ENCODE data around the gene RNASE8.

Gene RNASE8

GRCh38 chr14:21092273-21093011 lies 34.8 kb downstream of the RNASE8 start:
- peak; percentile 52 for DNase-seq (ENCODE audit: low read depth)

- DNase-seq (ENCODE audit: low read depth): no peak
These were observed 35.4 kb downstream of the RNASE8 start for GRCh38 chr14:21093018-21093417.

- DNase-seq (ENCODE audit: low read depth): no peak
These were observed 36.4 kb downstream of the RNASE8 start for GRCh38 chr14:21093769-21094681.

GRCh38 chr14:21095430-21096205 lies 38.0 kb downstream of the RNASE8 start:
- no peak for DNase-seq (ENCODE audit: low read depth)

GRCh38 chr14:21096438-21096837 lies 38.8 kb downstream of the RNASE8 start:
- DNase-seq (ENCODE audit: low read depth): no peak

GRCh38 chr14:21096978-21097635 lies 39.5 kb downstream of the RNASE8 start:
- DNase-seq (ENCODE audit: low read depth): no peak

GRCh38 chr14:21097636-21098075 lies 40.0 kb downstream of the RNASE8 start:
- DNase-seq (ENCODE audit: low read depth): no peak

GRCh38 chr14:21098076-21098891 lies 40.7 kb downstream of the RNASE8 start, which contains the start of gene ZNF219:
Gene ZNF219, minus strand, starts transcription at chr14:21098655. Its CDS starts 5,064 bp downstream, at chr14:21093591.
- peak; percentile 44 for DNase-seq (ENCODE audit: low read depth)

GRCh38 chr14:21098892-21099595 lies 41.4 kb downstream of the RNASE8 start:
- no peak for DNase-seq (ENCODE audit: low read depth)

- no peak for DNase-seq (ENCODE audit: low read depth)
These were observed 42.0 kb downstream of the RNASE8 start for GRCh38 chr14:21099596-21099985.

- no peak for DNase-seq (ENCODE audit: low read depth)
These were observed 43.3 kb downstream of the RNASE8 start, which contains the start of gene TMEM253 for GRCh38 chr14:21100931-21101330. Gene TMEM253, plus strand, starts transcription at chr14:21101066. Its CDS starts 278 bp downstream, at chr14:21101344.

- DNase-seq (ENCODE audit: low read depth): no peak
These were observed 44.3 kb downstream of the RNASE8 start for GRCh38 chr14:21101802-21102413.

GRCh38 chr14:21102521-21103410 lies 45.1 kb downstream of the RNASE8 start:
- no peak for DNase-seq (ENCODE audit: low read depth)

GRCh38 chr14:21103411-21103709 lies 45.7 kb downstream of the RNASE8 start:
- no peak for DNase-seq (ENCODE audit: low read depth)

GRCh38 chr14:21103710-21104447 lies 46.3 kb downstream of the RNASE8 start:
- peak; percentile 95 for DNase-seq (ENCODE audit: low read depth)

GRCh38 chr14:21104448-21105060 lies 46.9 kb downstream of the RNASE8 start:
- peak; percentile 76 for DNase-seq (ENCODE audit: low read depth)

- peak; percentile 13 for DNase-seq (ENCODE audit: low read depth)
These were observed 47.5 kb downstream of the RNASE8 start for GRCh38 chr14:21105095-21105494.

- peak; percentile 65 for DNase-seq (ENCODE audit: low read depth)
These were observed 48.5 kb downstream of the RNASE8 start for GRCh38 chr14:21106176-21106497.
